Coronary artery (tissue), 2 donors: ENCODE data around the gene GNAS.
"Not testable (repeated sequence)": the region's sequence is repeated elsewhere in the genome, so short reads cannot be mapped to it uniquely, and the experiment has no call there.

ENCODE experiments used
- DNase-seq: peaks from one replicate; pipeline ENCODE4 v3.0.0-alpha.2; 2017; ENCODE audit warnings: low spot score
- H3K27ac ChIP-seq, 2 donors: fragments of 200-600 bp; sonication (generic); one replicate each; pipeline ENCODE4 v1.5.1; 2016 to 2019
- H3K4me3 ChIP-seq: fragments of 200-600 bp; sonication (generic); 2 replicates; pipeline ENCODE4 v1.5.1; 2016; ENCODE audit warnings: mild to moderate bottlenecking, moderate library complexity
- CTCF ChIP-seq: fragments of 200-600 bp; sonication (generic); IDR thresholded peaks from one replicate; pipeline ENCODE4 v1.5.1; 2019; ENCODE audit warnings: antibody characterized with exemption

The GNAS gene

GRCh38 chr20:58941471-58941870, 89.0 kb downstream of the GNAS start:
- no peak overlapping the region for H3K4me3 ChIP-seq
- no peak for TF ChIP-seq CTCF
- DNase-seq: no peak
- H3K27ac ChIP-seq: no peak overlapping the region

- Histone ChIP-seq H3K4me3 (no peak overlapping the region), H3K27ac (no peak overlapping the region)
- DNase-seq: no peak
- no peak for TF ChIP-seq CTCF
Measured at GRCh38 chr20:58942549-58942948, 90.0 kb downstream of the GNAS start.

DNA sequence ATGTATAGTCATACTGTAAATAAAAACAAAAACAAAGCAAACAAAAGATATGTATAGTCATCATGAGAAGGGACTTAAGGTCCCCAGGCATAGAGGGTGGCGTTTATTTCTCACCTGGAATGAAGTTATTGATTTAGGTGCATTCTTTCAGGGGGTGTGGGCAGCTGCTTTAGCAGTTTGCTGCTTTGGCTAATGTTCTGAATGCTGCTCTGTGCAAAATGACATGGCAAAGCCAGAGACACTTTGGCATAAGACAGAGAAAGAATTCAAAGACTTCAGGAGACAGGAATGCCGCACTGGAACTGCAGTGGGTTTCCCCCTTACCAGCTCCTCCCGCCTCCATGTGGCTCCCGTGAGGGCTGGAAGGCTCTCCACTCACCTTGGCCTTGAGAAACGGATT, 92.1 kb downstream of the GNAS start:
- no peak for TF ChIP-seq CTCF
- no peak for DNase-seq
- Histone ChIP-seq H3K27ac (no peak overlapping the region), H3K4me3 (no peak overlapping the region)

- no peak for DNase-seq
- Histone ChIP-seq H3K4me3 (no peak overlapping the region), H3K27ac (no peak overlapping the region)
- TF ChIP-seq CTCF: no peak
Measured at GRCh38 chr20:58945965-58946631, 93.6 kb downstream of the GNAS start.

- DNase-seq, H3K27ac ChIP-seq, H3K4me3 ChIP-seq: not testable (repeated sequence)
Measured at GRCh38 chr20:58947797-58948388, 95.4 kb downstream of the GNAS start.

- no peak for TF ChIP-seq CTCF
- Histone ChIP-seq H3K27ac (no peak overlapping the region), H3K4me3 (no peak overlapping the region)
- DNase-seq: no peak
Measured at GRCh38 chr20:58950603-58951002, 98.1 kb downstream of the GNAS start.

- no peak overlapping the region for H3K4me3 ChIP-seq
- no peak for DNase-seq
- TF ChIP-seq CTCF: no peak
- no peak overlapping the region for H3K27ac ChIP-seq
Measured at GRCh38 chr20:58953050-58953449, 100.5 kb downstream of the GNAS start.
